K562 (cell line): Measurements from ENCODE around the gene PITPNM3. TPM values are rescaled to one million over a fixed set of nuclear protein-coding genes. Genes with fewer than 3 reads are reported as not detected.
A peak's percentile ranks its signal among the peaks of the same experiment; 100 is the strongest.

Source experiments
- ATAC-seq: fragments of 200-7000 bp; cut with Tn5 transposase; 3 replicates; pipeline ENCODE4 v1.9.1; 2020; ENCODE audit warnings: moderate library complexity
- BruUV-seq: library from RNA; stranded (reverse); fragments of 400-500 nt; replicated peaks from 2 replicates; lab custom pipeline; 2021; lab: Mats Ljungman, UMichigan
- CTCF ChIA-PET: fragments of 300-600 bp; formaldehyde crosslinking; extraction: SDS; loops from one replicate; lab custom pipeline; 2021; ENCODE audit warnings: low intra/inter-chr PET ratio; lab: Yijun Ruan, JAX
- POLR2A ChIA-PET: fragments of 300-600, 350-650 bp; sonication (Branson Sonifier 250); formaldehyde crosslinking; extraction: SDS; loops from one replicate; lab custom pipeline; 2021; ENCODE audit warnings: antibody characterized with exemption, inconsistent platforms; lab: Yijun Ruan, JAX
- DNase-seq, 4 experiments: peaks; one replicate each; pipeline versions ENCODE4 v3.0.0 to v3.0.0-alpha.2; 2011 to 2018; ENCODE audit warnings: low spot score in 3 of 4, mixed read lengths in 3 of 4; ENCODE audit errors: extremely low read depth in 1 of 4
- FAIRE-seq: peaks from 2 replicates; lab custom pipeline; 2011; peaks lifted over from hg19 to GRCh38; lab: Jason Lieb, UNC
- H2AFZ ChIP-seq: 2 replicates; pipeline ENCODE4 v1.6.0; 2011; ENCODE audit warnings: low read depth, low read length, control low read depth, inconsistent platforms
- H3K27ac ChIP-seq: fragments of 200-600 bp; 3 replicates; pipeline ENCODE4 v1.8.0; 2011; ENCODE audit warnings: low read depth, mild to moderate bottlenecking, control low read depth, inconsistent platforms, low read length, moderate library complexity, mixed read lengths; ENCODE audit errors: extremely low read depth
- H3K27me3 ChIP-seq, 2 experiments: fragments of 300-600 bp in 1 of 2; 2 replicates in 1 of 2; 3 replicates in 1 of 2; pipeline versions ENCODE4 v1.6.0 to v1.8.0; 2011; ENCODE audit warnings: inconsistent platforms in 2 of 2, low read length in 2 of 2, mild to moderate bottlenecking in 1 of 2, mixed read lengths in 1 of 2, moderate library complexity in 1 of 2; ENCODE audit not compliant: control insufficient read depth in 2 of 2, insufficient read depth in 2 of 2
- H3K36me3 ChIP-seq: fragments of 300-600 bp; 3 replicates; pipeline ENCODE4 v1.8.0; 2011; ENCODE audit warnings: mild to moderate bottlenecking, low read length, inconsistent platforms; ENCODE audit not compliant: control insufficient read depth, insufficient read depth
- H3K4me1 ChIP-seq, 2 experiments: fragments of 200-600 bp in 1 of 2; replicated peaks in 1 of 2; 2 replicates in 1 of 2; 3 replicates in 1 of 2; pipeline versions ENCODE4 v1.5.1 to v1.8.0; 2011; ENCODE audit warnings: inconsistent platforms in 2 of 2, low read length in 2 of 2, mild to moderate bottlenecking in 1 of 2, mixed read lengths in 1 of 2, moderate library complexity in 1 of 2; ENCODE audit not compliant: control insufficient read depth in 2 of 2, insufficient read depth in 2 of 2
- H3K4me2 ChIP-seq: 2 replicates; pipeline ENCODE4 v1.6.1; 2011; ENCODE audit warnings: low read length, control low read depth, inconsistent platforms, mixed read lengths; ENCODE audit not compliant: insufficient read depth
- H3K4me3 ChIP-seq: fragments of 200-600 bp; sonication (generic), shearing (Covaris generic); 2 replicates; pipeline ENCODE4 v1.5.1; 2016; ENCODE audit warnings: control low read depth, inconsistent platforms
- H3K79me2 ChIP-seq: fragments of 200-600 bp; 3 replicates; pipeline ENCODE4 v1.8.0; 2011; ENCODE audit warnings: low read length, inconsistent platforms; ENCODE audit not compliant: control insufficient read depth, insufficient read depth
- H3K9ac ChIP-seq, 2 experiments: 2 replicates each; pipeline versions ENCODE4 v1.6.0 to v1.6.1; 2011; ENCODE audit warnings: low read depth in 2 of 2, low read length in 2 of 2, control low read depth in 1 of 2, inconsistent platforms in 1 of 2, mild to moderate bottlenecking in 1 of 2, mixed read lengths in 1 of 2; ENCODE audit not compliant: insufficient read depth in 1 of 2
- H3K9me1 ChIP-seq: one replicate; pipeline ENCODE4 v1.6.0; 2011; ENCODE audit warnings: inconsistent platforms, mild to moderate bottlenecking, low read length, moderate library complexity; ENCODE audit not compliant: control insufficient read depth, insufficient read depth
- H3K9me3 ChIP-seq: replicated peaks from 2 replicates; pipeline ENCODE4 v1.5.1; 2011; ENCODE audit warnings: low read depth, low read length, inconsistent platforms; ENCODE audit not compliant: control insufficient read depth, insufficient read depth
- H4K20me1 ChIP-seq: replicated peaks from 2 replicates; pipeline ENCODE4 v1.6.1; 2011; ENCODE audit warnings: low read length, inconsistent platforms, mixed read lengths; ENCODE audit not compliant: control insufficient read depth, insufficient read depth
- ESRRB ChIP-seq: fragments of 250-450 bp; sonication (Bioruptor Pico); IDR thresholded peaks from 2 replicates; pipeline ENCODE4 v1.5.0; 2020; ENCODE audit warnings: mild to moderate bottlenecking, moderate library complexity, borderline replicate concordance
- RFX1 ChIP-seq: fragments of 450-650 bp; IDR thresholded peaks from 2 replicates; pipeline ENCODE4 v1.6.1; 2016; ENCODE audit warnings: mild to moderate bottlenecking, moderate library complexity
- ZBTB1 ChIP-seq: sonication (generic); formaldehyde crosslinking; IDR thresholded peaks from 2 replicates; pipeline ENCODE4 v1.8.1; 2023; ENCODE audit warnings: missing genetic modification reagents, low read depth, mild to moderate bottlenecking, borderline replicate concordance
- ZNF592 ChIP-seq: fragments of 450-650 bp; IDR thresholded peaks from 2 replicates; pipeline ENCODE4 v1.6.1; 2017; ENCODE audit warnings: antibody characterized with exemption, mild to moderate bottlenecking
- ZNF707 ChIP-seq: fragments of 250-450 bp; sonication (Bioruptor Pico); conservative IDR thresholded peaks from 2 replicates; pipeline ENCODE4 v1.8.0; 2022; ENCODE audit warnings: inconsistent platforms, mild to moderate bottlenecking, moderate library complexity
- WGBS: fragments of 100-300 bp; shearing (Covaris generic); methylation state at CpG from one replicate; pipeline ENCODE4 v1.1.6; 2016; ENCODE audit warnings: low coverage, mixed read lengths; ENCODE audit not compliant: insufficient coverage; ENCODE audit errors: missing lambda C conversion rate; 5-methylcytosine and 5-hydroxymethylcytosine counted together
- in situ Hi-C: fragments of 300-500 bp; cut with MboI; formaldehyde crosslinking; loops from 4 replicates; pipeline ENCODE4 v1.15.0; 2018; ENCODE audit warnings: inconsistent platforms, mixed read lengths
- intact Hi-C: fragments of 100-400 bp; cut with micrococcal nuclease; formaldehyde crosslinking; loops from 2 replicates; pipeline ENCODE4 v1.14.2; 2022
- polyA plus RNA-seq, 8 experiments: library from polyadenylated mRNA; depleted of rRNA in 4 of 8; stranded (reverse) in 5 of 8; unstranded in 3 of 8; fragments of >200 nt; fragmentation: Nextera tagmentation in 2 of 8; fragmentation: Illumina TruSeq in 1 of 8; extraction: Ambion mirVana in 2 of 8; extraction: Trizol in 1 of 8; gene quantifications; 2 replicates each; pipeline versions ENCODE4 v1.2.1 to v1.2.3, GENCODE V29; 2011 to 2014; ENCODE audit warnings: inconsistent platforms in 1 of 8, missing spikeins in 1 of 8
- total RNA-seq, 7 experiments: library from RNA; depleted of rRNA in 6 of 7; stranded (reverse); fragments of >200 nt in 6 of 7; fragmentation: Illumina TruSeq in 2 of 7; extraction: Trizol in 2 of 7; gene quantifications; 2 replicates each; pipeline versions ENCODE4 v1.2.1 to v1.2.3, GENCODE V29; 2011 to 2021; ENCODE audit warnings: low replicate concordance in 1 of 7

The PITPNM3 gene
- total and polyA plus RNA-seq, 9 of the 15 experiments (the other 6 are each of a cell fraction or from before 2014, with no cell fraction given) = 0.14 to 0.38 (median 0.22) TPM; not detected in 2

GRCh38 chr17:6546069-6546718 lies 10.2 kb downstream of the PITPNM3 start:
- CTCF ChIA-PET = no interaction called here
- Histone ChIP-seq H3K27ac (no peak overlapping the region), H3K9me3 (no peaks in the 10 kb centered on the region), H3K4me1 (no peaks in the 10 kb centered on the region), H3K4me3 (no peak overlapping the region), H3K4me2 (no peak overlapping the region), H3K9ac (no peak overlapping the region), H2AFZ (no peak overlapping the region), H3K79me2 (no peaks in the 10 kb centered on the region), H3K9me1 (no peaks in the 10 kb centered on the region), H3K36me3 (no peaks in the 10 kb centered on the region), H4K20me1 (no peaks in the 10 kb centered on the region), H3K27me3 (peaks cover 0 to 33% of the 10 kb centered on the region in 2 experiments; a peak in 1 of 5 replicates)
- in situ Hi-C loops (no loop called here), intact Hi-C loops (no loop called here)
- BruUV-seq = no TSS peak
- TF ChIP-seq RFX1 = peak; percentile 30; the same call in 1 of the 2 replicates
- no peak for TF ChIP-seq ZNF592
- no peak for TF ChIP-seq ZNF707
- peak; percentile 60; the same call in 1 of the 2 replicates for TF ChIP-seq ZBTB1 (CRISPR knock-in tag)
- no peak for TF ChIP-seq ESRRB (CRISPR knock-in tag)
- ATAC-seq = no peak
- DNase-seq = no peak
- WGBS = 2% methylated on average over 10 of the region's 10 CpGs
- FAIRE-seq = no peak
- POLR2A ChIA-PET = interaction anchor here (0.6 kb wide), 1 partner anchor 11 kb away, joined by 3 read pairs; no protein-coding TSS in a partner anchor
